WI38 (cell line): ENCODE data around the gene RASGRF2.

Experiments used
- H3K4me3 ChIP-seq: 2 replicates; pipeline ENCODE4 v1.5.1; 2011; ENCODE audit warnings: low read depth, mild to moderate bottlenecking, control low read depth, low read length
- TF ChIP-seq, protein P1 (sequence below): IDR thresholded peaks from 2 replicates; pipeline ENCODE4 v1.5.1; 2012; ENCODE audit warnings: low read depth, mild to moderate bottlenecking, control low read depth, low read length

The RASGRF2 gene, protein sequence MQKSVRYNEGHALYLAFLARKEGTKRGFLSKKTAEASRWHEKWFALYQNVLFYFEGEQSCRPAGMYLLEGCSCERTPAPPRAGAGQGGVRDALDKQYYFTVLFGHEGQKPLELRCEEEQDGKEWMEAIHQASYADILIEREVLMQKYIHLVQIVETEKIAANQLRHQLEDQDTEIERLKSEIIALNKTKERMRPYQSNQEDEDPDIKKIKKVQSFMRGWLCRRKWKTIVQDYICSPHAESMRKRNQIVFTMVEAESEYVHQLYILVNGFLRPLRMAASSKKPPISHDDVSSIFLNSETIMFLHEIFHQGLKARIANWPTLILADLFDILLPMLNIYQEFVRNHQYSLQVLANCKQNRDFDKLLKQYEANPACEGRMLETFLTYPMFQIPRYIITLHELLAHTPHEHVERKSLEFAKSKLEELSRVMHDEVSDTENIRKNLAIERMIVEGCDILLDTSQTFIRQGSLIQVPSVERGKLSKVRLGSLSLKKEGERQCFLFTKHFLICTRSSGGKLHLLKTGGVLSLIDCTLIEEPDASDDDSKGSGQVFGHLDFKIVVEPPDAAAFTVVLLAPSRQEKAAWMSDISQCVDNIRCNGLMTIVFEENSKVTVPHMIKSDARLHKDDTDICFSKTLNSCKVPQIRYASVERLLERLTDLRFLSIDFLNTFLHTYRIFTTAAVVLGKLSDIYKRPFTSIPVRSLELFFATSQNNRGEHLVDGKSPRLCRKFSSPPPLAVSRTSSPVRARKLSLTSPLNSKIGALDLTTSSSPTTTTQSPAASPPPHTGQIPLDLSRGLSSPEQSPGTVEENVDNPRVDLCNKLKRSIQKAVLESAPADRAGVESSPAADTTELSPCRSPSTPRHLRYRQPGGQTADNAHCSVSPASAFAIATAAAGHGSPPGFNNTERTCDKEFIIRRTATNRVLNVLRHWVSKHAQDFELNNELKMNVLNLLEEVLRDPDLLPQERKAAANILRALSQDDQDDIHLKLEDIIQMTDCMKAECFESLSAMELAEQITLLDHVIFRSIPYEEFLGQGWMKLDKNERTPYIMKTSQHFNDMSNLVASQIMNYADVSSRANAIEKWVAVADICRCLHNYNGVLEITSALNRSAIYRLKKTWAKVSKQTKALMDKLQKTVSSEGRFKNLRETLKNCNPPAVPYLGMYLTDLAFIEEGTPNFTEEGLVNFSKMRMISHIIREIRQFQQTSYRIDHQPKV (N-terminal part only)

DNA sequence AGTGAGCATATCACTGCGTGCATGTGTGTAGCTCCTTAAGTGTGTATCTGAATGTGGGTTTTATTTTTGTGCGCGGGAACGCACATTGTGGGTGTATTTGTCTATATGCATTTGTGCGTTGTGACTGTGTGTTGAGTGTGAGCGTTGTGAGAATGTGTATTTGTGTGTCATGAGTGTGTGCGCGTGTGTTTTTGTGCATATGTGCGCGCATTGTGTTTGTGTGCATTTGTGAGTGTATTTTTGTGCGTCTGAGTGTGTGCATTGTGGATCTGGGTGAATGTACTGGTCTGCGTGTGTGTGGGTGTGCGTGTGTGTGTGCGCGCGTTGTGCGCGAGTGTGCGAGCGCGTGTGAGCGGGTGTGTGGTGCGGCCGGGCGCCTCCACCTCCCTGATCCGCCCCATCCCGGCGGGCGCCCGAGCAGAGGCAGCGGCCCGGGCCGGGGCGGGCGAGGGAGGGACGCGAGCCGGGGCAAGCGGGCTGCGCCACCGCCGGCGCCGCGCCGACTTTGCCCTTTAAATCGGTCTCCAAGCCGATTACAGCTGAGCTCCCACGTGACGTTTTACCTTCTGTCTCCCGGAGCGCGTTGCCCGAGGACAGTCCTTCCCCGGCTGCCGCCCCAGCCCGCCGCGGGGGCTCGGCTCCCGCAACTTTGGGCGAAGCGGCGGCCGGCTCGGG is at the start of gene RASGRF2:
Gene RASGRF2 (plus strand): TSS at position 596 of the 675 bp plus-strand sequence. CDS start 376 bp downstream, outside the sequence.
- peak within 1 kb of the TSS; percentile 81 for H3K4me3 ChIP-seq
- TF ChIP-seq, protein P1, sequence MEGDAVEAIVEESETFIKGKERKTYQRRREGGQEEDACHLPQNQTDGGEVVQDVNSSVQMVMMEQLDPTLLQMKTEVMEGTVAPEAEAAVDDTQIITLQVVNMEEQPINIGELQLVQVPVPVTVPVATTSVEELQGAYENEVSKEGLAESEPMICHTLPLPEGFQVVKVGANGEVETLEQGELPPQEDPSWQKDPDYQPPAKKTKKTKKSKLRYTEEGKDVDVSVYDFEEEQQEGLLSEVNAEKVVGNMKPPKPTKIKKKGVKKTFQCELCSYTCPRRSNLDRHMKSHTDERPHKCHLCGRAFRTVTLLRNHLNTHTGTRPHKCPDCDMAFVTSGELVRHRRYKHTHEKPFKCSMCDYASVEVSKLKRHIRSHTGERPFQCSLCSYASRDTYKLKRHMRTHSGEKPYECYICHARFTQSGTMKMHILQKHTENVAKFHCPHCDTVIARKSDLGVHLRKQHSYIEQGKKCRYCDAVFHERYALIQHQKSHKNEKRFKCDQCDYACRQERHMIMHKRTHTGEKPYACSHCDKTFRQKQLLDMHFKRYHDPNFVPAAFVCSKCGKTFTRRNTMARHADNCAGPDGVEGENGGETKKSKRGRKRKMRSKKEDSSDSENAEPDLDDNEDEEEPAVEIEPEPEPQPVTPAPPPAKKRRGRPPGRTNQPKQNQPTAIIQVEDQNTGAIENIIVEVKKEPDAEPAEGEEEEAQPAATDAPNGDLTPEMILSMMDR, result no peak

DNA sequence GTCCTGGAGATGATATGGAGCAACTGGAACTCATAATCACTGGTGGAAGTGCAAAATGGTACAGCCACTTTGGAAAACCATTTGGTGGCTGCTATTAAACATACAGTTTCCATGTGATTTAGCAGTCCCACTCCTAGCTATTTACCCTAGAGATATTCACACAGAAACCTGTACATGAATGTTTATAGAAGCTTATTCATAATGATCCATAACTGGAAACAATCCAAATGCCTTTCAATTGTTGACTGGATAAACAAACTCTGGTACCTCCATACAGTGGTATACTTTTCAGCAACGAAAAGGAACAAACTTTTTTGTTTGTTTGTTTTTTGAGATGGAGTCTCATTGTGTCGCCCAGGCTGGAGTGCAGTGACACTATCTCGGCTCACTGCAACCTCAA is 47.7 kb upstream of the RASGRF2 start:
- H3K4me3 ChIP-seq, result no peak overlapping the region
- TF ChIP-seq, protein P1, result no peak

DNA sequence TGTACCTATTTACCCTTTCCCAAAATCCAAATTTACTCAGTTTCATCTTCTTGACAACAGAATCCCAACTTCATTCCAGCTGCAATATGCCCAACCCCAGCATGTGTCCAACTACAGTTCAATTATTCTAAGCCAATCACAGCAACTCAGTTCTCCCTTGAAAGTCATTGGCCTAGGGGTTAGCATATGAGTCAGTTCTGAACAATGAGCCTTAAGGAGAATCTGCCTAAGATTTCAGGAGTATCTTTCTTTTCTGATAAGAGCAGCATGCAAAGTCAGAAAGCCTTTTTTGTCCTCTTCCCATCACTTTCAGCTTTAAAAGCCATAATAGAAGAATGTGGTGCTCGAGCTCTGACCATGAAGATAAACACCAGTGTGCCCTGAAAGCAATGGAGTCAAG is 44.4 kb upstream of the RASGRF2 start:
- H3K4me3 ChIP-seq, result no peak overlapping the region
- TF ChIP-seq, protein P1, result no peak

DNA sequence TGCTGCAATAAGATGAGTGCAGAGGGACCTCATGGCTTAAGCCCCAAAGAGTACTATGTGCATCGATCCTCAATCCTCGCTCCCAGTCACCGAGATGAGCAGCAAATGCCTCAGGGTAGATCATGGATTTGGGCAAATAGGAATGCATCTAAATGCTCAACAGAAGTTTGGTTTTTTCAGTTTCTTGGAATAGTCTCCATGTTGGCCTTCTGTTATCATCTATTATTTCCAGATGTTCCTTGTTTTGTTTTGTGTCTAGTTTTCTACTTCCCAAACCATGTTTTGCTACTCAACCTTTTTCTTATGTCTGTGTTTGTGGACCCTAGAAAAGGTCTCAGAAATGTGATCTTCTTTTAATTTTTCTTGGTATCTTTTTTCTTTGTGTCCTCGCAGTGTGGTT is 43.5 kb upstream of the RASGRF2 start:
- TF ChIP-seq, protein P1, result no peak

DNA sequence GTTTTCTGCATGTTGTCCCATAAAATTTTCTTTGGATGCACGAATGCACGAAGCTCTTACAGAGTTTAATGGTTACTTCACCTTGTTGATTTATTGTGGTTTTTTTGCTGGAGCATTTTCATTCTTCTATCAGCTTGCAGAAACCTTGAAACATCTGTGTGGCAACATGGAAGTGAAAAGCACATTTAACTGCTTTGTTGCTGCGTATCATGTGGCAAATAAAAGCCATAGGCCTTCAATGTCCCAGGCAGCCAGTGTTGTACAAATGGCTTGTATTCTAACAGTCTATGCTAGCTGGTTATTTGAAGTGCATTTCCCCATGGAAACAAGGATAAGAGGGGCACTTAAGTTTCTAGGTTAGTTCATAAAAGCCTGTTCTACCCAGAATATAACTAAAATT is 42.5 kb upstream of the RASGRF2 start:
- H3K4me3 ChIP-seq, result no peak overlapping the region
- TF ChIP-seq, protein P1, result no peak

More for the DNA sequence above, 43.5 kb upstream of the RASGRF2 start:
- no peak overlapping the region for H3K4me3 ChIP-seq

DNA sequence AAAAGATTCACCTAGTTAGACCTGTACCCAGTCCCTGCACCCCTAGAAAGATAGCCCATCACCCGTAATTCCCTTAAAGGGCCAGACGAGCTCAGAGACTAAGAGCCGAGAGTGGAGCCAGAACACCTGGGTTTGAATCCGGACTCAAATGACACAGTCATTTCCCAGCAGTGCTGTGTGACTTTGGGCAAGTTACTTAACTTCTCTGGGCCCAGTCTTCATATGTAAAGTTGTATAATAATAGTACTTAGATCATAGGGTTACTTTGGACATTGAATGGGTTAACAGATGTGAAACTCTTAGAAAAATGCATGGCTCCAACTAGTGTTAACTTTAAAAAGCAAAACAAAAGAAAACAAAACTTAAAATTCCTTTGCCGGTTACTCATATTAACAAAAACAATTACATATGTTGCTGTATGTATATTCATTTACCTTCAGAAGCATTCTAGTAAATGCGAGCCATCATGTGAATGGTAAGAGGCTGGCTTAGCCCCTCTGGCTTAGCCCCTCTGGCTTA is 40.4 kb upstream of the RASGRF2 start:
- TF ChIP-seq, protein P1, result no peak
- no peak overlapping the region for H3K4me3 ChIP-seq
